Measurements from ENCODE around the gene GAL3ST3. TPM values are rescaled to one million over a fixed set of nuclear protein-coding genes. Genes with fewer than 3 reads are reported as not detected.
"Not testable (repeated sequence)": the region's sequence is repeated elsewhere in the genome, so short reads cannot be mapped to it uniquely, and the experiment has no call there.

Gene GAL3ST3
- total RNA-seq, 1 experiment from 2014 or later, result 1.8 TPM

DNA sequence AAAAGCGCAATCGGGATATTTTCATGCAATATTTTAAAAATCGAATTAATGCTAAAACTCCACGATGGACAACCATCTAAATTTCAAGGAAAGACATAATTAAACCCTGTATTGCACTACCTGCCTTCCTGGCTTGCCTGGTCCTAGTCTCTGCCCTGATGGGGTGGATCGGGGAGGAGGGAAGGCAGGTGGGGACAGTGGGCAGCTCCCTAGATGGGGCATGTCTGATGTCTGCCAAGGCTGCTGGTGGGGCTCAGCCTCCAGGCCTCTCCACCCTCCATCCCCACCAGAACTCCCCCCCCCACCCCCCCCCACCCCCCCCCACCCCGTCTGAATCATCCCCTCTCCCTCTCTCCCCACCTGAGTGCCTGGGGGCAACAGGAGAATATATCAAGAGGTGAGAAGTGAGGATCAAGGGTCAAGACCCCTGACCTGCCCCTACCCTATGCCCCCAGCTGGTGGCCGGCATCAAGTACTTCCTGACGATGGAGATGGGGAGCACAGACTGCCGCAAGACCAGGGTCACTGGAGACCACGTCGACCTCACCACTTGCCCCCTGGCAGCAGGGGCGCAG, 36.5 kb downstream of the GAL3ST3 start:
- H3K27me3 ChIP-seq (replicated peaks; ENCODE audit: insufficient read depth, low read depth, low read length, poor library complexity), result no peaks in the 10 kb centered on the region
- DNase-seq (ENCODE audit: low spot score), result no peak
- H3K9me3 ChIP-seq (ENCODE audit: low read depth, low read length, poor library complexity, severe bottlenecking), result no peaks in the 10 kb centered on the region
- peaks cover 23% of the 10 kb centered on the region for H3K4me1 ChIP-seq (ENCODE audit: insufficient read depth, low read length, poor library complexity, severe bottlenecking)
- CTCF ChIA-PET, result no interaction called here
- no TSS peak for BruUV-seq (replicated peaks)
- POLR2A ChIA-PET (ENCODE audit: low non-redundant PET), result interaction anchor here (0.6 to 0.7 kb wide), 2 partner anchors 786 to 1604 kb away, joined by 3 to 10 read pairs; no protein-coding TSS in a partner anchor
- TF ChIP-seq, protein P1, sequence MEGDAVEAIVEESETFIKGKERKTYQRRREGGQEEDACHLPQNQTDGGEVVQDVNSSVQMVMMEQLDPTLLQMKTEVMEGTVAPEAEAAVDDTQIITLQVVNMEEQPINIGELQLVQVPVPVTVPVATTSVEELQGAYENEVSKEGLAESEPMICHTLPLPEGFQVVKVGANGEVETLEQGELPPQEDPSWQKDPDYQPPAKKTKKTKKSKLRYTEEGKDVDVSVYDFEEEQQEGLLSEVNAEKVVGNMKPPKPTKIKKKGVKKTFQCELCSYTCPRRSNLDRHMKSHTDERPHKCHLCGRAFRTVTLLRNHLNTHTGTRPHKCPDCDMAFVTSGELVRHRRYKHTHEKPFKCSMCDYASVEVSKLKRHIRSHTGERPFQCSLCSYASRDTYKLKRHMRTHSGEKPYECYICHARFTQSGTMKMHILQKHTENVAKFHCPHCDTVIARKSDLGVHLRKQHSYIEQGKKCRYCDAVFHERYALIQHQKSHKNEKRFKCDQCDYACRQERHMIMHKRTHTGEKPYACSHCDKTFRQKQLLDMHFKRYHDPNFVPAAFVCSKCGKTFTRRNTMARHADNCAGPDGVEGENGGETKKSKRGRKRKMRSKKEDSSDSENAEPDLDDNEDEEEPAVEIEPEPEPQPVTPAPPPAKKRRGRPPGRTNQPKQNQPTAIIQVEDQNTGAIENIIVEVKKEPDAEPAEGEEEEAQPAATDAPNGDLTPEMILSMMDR (conservative IDR thresholded peaks at IDR 0.05; ENCODE audit: low read depth, low read length), result no peak
- no peak for TF ChIP-seq EZH2 (IDR thresholded peaks at IDR 0.05; ENCODE audit: borderline replicate concordance, low read depth, low read length, poor library complexity, severe bottlenecking)
- no peak overlapping the region for H3K27ac ChIP-seq (ENCODE audit: low read depth, low read length, poor library complexity, severe bottlenecking)
- no peaks in the 10 kb centered on the region for H3K36me3 ChIP-seq (ENCODE audit: insufficient read depth, low read length, poor library complexity, severe bottlenecking)
- H3K4me3 ChIP-seq (ENCODE audit: low read depth, low read length, poor library complexity, severe bottlenecking), result no peak overlapping the region
- intact Hi-C loops (cut with micrococcal nuclease; ENCODE audit: unreplicated experiment), result no loop called here

DNA sequence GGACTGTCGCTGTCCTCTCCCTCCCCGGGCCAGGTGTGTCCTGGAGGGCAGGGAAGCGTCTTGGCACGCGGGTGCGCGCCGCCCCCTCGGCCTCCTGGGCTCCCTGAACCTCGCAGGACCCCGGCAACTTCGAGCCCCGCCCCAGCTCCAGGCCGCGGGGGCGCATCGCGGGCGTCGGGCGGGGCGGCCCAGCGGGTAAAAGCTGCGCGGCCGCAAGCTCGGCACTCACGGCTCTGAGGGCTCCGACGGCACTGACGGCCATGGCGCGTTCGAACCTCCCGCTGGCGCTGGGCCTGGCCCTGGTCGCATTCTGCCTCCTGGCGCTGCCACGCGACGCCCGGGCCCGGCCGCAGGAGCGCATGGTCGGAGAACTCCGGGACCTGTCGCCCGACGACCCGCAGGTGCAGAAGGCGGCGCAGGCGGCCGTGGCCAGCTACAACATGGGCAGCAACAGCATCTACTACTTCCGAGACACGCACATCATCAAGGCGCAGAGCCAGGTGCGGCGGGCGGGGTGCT, 37.1 kb downstream of the GAL3ST3 start, which contains the start of gene CST6:
Gene CST6 (plus strand): TSS at position 224 of the 519 bp plus-strand sequence. CDS start 37 bp downstream, at position 261.
- Histone ChIP-seq H3K4me3 (ENCODE audit: low read depth, low read length, poor library complexity, severe bottlenecking) (no peak within 1 kb of the TSS), H3K27me3 (replicated peaks; ENCODE audit: insufficient read depth, low read depth, low read length, poor library complexity) (no peaks in the 10 kb centered on the region), H3K27ac (ENCODE audit: low read depth, low read length, poor library complexity, severe bottlenecking) (no peak within 1 kb of the TSS), H3K36me3 (ENCODE audit: insufficient read depth, low read length, poor library complexity, severe bottlenecking) (no peaks in the 10 kb centered on the region), H3K4me1 (ENCODE audit: insufficient read depth, low read length, poor library complexity, severe bottlenecking) (peaks cover 22% of the 10 kb centered on the region), H3K9me3 (ENCODE audit: low read depth, low read length, poor library complexity, severe bottlenecking) (no peaks in the 10 kb centered on the region)
- no TSS peak for BruUV-seq (replicated peaks)
- CTCF ChIA-PET, result interaction anchor here (1.2 kb wide), 1 partner anchor 10 kb away, joined by 9 read pairs; no protein-coding TSS in a partner anchor
- intact Hi-C loops (cut with micrococcal nuclease; ENCODE audit: unreplicated experiment), result no loop called here
- no peak for TF ChIP-seq EZH2 (IDR thresholded peaks at IDR 0.05; ENCODE audit: borderline replicate concordance, low read depth, low read length, poor library complexity, severe bottlenecking)
- TF ChIP-seq, protein P1 (conservative IDR thresholded peaks at IDR 0.05; ENCODE audit: low read depth, low read length), result no peak
- no peak for DNase-seq (ENCODE audit: low spot score)
- POLR2A ChIA-PET (ENCODE audit: low non-redundant PET), result interaction anchor here (0.6 kb wide), 1 partner anchor 787 kb away, joined by 10 read pairs; no protein-coding TSS in a partner anchor

DNA sequence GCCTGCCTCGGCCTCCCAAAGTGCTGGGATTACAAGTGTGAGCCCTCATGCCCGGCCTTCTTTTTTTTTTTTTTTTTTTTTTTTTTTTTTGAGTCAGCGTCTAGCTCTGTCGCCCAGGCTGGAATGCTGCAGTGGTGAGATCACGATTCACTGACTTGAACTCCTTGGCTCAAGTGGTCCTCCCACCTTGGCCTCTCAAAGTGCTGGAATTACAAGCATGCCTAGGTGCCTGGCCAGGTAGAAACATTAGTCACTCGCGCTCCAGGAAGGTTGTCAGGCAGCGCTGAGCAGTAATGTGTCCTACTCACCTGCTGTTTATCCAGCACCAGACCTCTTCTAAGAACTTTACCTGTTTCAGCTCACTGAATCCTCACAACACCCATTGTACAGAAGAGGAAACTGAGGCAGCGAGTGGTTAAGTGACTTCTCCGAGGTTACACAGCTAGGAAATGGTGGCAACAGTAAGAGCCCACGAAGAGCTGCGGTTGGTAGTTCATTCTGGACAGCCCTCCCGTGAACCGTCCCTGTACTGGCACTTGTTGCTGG, 37.6 kb downstream of the GAL3ST3 start:
- Histone ChIP-seq H3K36me3 (ENCODE audit: insufficient read depth, low read length, poor library complexity, severe bottlenecking) (no peaks in the 10 kb centered on the region), H3K4me1 (ENCODE audit: insufficient read depth, low read length, poor library complexity, severe bottlenecking) (peaks cover 17% of the 10 kb centered on the region), H3K27me3 (replicated peaks; ENCODE audit: insufficient read depth, low read depth, low read length, poor library complexity) (no peaks in the 10 kb centered on the region), H3K9me3 (ENCODE audit: low read depth, low read length, poor library complexity, severe bottlenecking) (no peaks in the 10 kb centered on the region), H3K4me3 (ENCODE audit: low read depth, low read length, poor library complexity, severe bottlenecking) (no peak overlapping the region), H3K27ac (ENCODE audit: low read depth, low read length, poor library complexity, severe bottlenecking) (no peak overlapping the region)
- intact Hi-C loops (cut with micrococcal nuclease; ENCODE audit: unreplicated experiment), result no loop called here
- CTCF ChIA-PET, result interaction anchor here (1.2 kb wide), 1 partner anchor 11 kb away, joined by 9 read pairs; no protein-coding TSS in a partner anchor
- BruUV-seq (replicated peaks), result no TSS peak
- DNase-seq (ENCODE audit: low spot score), result no peak
- POLR2A ChIA-PET (ENCODE audit: low non-redundant PET), result no interaction called here
- no peak for TF ChIP-seq EZH2 (IDR thresholded peaks at IDR 0.05; ENCODE audit: borderline replicate concordance, low read depth, low read length, poor library complexity, severe bottlenecking)
- TF ChIP-seq, protein P1 (conservative IDR thresholded peaks at IDR 0.05; ENCODE audit: low read depth, low read length), result no peak

DNA sequence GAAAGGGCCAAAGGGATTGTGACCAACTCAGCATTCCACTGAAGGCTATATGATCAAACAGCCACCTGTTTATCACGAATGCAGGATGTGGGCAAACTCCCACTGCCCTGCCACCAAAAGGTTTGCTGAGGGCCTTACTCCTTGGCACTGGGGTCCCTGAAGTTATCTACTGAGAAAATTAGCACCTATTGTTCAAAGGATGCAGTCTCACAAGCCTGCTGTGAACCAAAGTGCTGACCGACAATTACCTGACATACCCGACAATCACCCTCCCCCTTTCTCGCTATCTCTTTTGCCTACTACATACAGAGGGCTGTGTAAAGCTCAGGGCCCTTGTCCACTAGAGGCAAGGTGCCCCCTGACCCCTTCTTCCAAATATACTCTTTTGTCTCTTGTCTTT, 38.9 kb downstream of the GAL3ST3 start:
- H3K36me3 ChIP-seq (ENCODE audit: insufficient read depth, low read length, poor library complexity, severe bottlenecking); H3K27ac ChIP-seq (ENCODE audit: low read depth, low read length, poor library complexity, severe bottlenecking); BruUV-seq (replicated peaks); H3K4me1 ChIP-seq (ENCODE audit: insufficient read depth, low read length, poor library complexity, severe bottlenecking); H3K27me3 ChIP-seq (replicated peaks; ENCODE audit: insufficient read depth, low read depth, low read length, poor library complexity); H3K4me3 ChIP-seq (ENCODE audit: low read depth, low read length, poor library complexity, severe bottlenecking); CTCF ChIA-PET; DNase-seq (ENCODE audit: low spot score); H3K9me3 ChIP-seq (ENCODE audit: low read depth, low read length, poor library complexity, severe bottlenecking); intact Hi-C loops (cut with micrococcal nuclease; ENCODE audit: unreplicated experiment): not testable (repeated sequence)
- POLR2A ChIA-PET (ENCODE audit: low non-redundant PET), result interaction anchor here (0.6 kb wide), 1 partner anchor 303 kb away, joined by 3 read pairs; no protein-coding TSS in a partner anchor
